Pons (tissue), 1 donor: ENCODE measurements around the gene ARID2.

Experiments used
- DNase-seq: peaks from one replicate; pipeline ENCODE4 v3.0.0-alpha.2; 2016; ENCODE audit warnings: low spot score

Gene ARID2

GRCh38 chr12:45853550-45853949, 124.0 kb downstream of the ARID2 start:
- DNase-seq = no peak

- no peak for DNase-seq
Observed at GRCh38 chr12:45863332-45863731, 133.8 kb downstream of the ARID2 start.

- no peak for DNase-seq
Observed at GRCh38 chr12:45866299-45866698, 136.8 kb downstream of the ARID2 start.

- no peak for DNase-seq
Observed at GRCh38 chr12:45872446-45872845, 142.9 kb downstream of the ARID2 start.

- no peak for DNase-seq
Observed at GRCh38 chr12:45877069-45877468, 147.6 kb downstream of the ARID2 start.

- DNase-seq = no peak
Observed at GRCh38 chr12:45878630-45879255, 149.2 kb downstream of the ARID2 start.

- DNase-seq = no peak
Observed at GRCh38 chr12:45879363-45879895, 149.9 kb downstream of the ARID2 start.

GRCh38 chr12:45880533-45880932, 151.0 kb downstream of the ARID2 start:
- no peak for DNase-seq

GRCh38 chr12:45883187-45883586, 153.7 kb downstream of the ARID2 start:
- no peak for DNase-seq

GRCh38 chr12:45886685-45887084, 157.2 kb downstream of the ARID2 start:
- no peak for DNase-seq

GRCh38 chr12:45887544-45887943, 158.0 kb downstream of the ARID2 start:
- DNase-seq = no peak

- DNase-seq = no peak
Observed at GRCh38 chr12:45890276-45890675, 160.8 kb downstream of the ARID2 start.

- peak; percentile 87 for DNase-seq
Observed at GRCh38 chr12:45893240-45893639, 163.7 kb downstream of the ARID2 start.

GRCh38 chr12:45895961-45896360, 166.5 kb downstream of the ARID2 start:
- DNase-seq = no peak

- DNase-seq = no peak
Observed at GRCh38 chr12:45898094-45898493, 168.6 kb downstream of the ARID2 start.

GRCh38 chr12:45907955-45908354, 178.4 kb downstream of the ARID2 start:
- no peak for DNase-seq

- no peak for DNase-seq
Observed at GRCh38 chr12:45909041-45909713, 179.7 kb downstream of the ARID2 start.

GRCh38 chr12:45912774-45913173, 183.3 kb downstream of the ARID2 start:
- DNase-seq = no peak

GRCh38 chr12:45913631-45914030, 184.1 kb downstream of the ARID2 start:
- DNase-seq = no peak

GRCh38 chr12:45914090-45914489, 184.6 kb downstream of the ARID2 start:
- no peak for DNase-seq

GRCh38 chr12:45915405-45915804, 185.9 kb downstream of the ARID2 start:
- DNase-seq = no peak

GRCh38 chr12:45918818-45919217, 189.3 kb downstream of the ARID2 start:
- no peak for DNase-seq

GRCh38 chr12:45928309-45928708, 198.8 kb downstream of the ARID2 start:
- DNase-seq = no peak

GRCh38 chr12:45930369-45930768, 200.9 kb downstream of the ARID2 start:
- DNase-seq = no peak
